ENCODE measurements around the gene SLC22A4. TPM values are rescaled to one million over a fixed set of nuclear protein-coding genes. Genes with fewer than 3 reads are reported as not detected.

SLC22A4 gene
- total and polyA plus RNA-seq, 2 of the 8 experiments (the other 6 are each of a cell fraction or from before 2014, with no cell fraction given) = 0.45 to 0.60 TPM

DNA sequence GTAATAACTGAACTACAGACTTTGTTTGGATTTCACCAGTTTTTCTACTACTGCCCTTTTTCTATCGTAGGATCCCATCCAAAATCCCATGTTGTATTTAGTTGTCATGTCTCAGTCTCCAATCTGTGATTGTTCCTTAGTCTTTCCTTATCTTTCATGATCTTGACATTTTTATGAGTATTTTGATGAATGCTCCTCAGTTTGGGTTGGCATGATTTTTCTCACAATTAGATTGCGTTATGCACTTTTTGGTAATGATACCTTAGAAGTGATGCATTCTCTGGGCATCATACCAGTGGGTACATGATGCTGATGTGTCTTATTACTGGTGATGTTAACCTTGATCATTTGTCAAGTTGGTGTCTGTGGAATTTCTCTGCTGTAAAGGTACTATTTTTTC, 5.7 kb downstream of the SLC22A4 start:
- no peak overlapping the region for H3K18ac ChIP-seq (ENCODE audit: extremely low read depth, low read length)
- H4K20me1 ChIP-seq (replicated peaks in 1 of 2; ENCODE audit: control insufficient read depth in 1 of 2, insufficient read depth in 2 of 2, low read length in 2 of 2) = peaks cover under 1 to 1% of the 10 kb centered on the region in 2 experiments
- H3K36me3 ChIP-seq (ENCODE audit: control insufficient read depth in 2 of 4, insufficient read depth in 4 of 4, low read length in 3 of 4) = no peaks in the 10 kb centered on the region
- no peak overlapping the region for H2BK15ac ChIP-seq (ENCODE audit: low read length)
- no peak overlapping the region for H2AK5ac ChIP-seq (ENCODE audit: low read depth, low read length)
- H3K4me2 ChIP-seq (ENCODE audit: insufficient read depth in 1 of 2, low read depth in 2 of 2, low read length in 2 of 2) = no peak overlapping the region
- H4K91ac ChIP-seq (replicated peaks; ENCODE audit: insufficient read length, low read length) = no peak overlapping the region
- H3K23ac ChIP-seq (ENCODE audit: insufficient read length) = no peak overlapping the region
- H2BK120ac ChIP-seq (replicated peaks; ENCODE audit: low read depth, low read length) = no peak overlapping the region
- no peak overlapping the region for H3K27ac ChIP-seq (ENCODE audit: low read depth, low read length)
- H3K79me2 ChIP-seq (ENCODE audit: control insufficient read depth in 1 of 2, insufficient read depth in 2 of 2, low read length in 2 of 2) = no peaks in the 10 kb centered on the region
- no peak overlapping the region for H2AFZ ChIP-seq (ENCODE audit: low read length)
- H3K79me1 ChIP-seq (ENCODE audit: low read depth, low read length) = no peaks in the 10 kb centered on the region
- no peak overlapping the region for H3K4ac ChIP-seq (replicated peaks; ENCODE audit: insufficient read length, low read depth, low read length)
- peaks cover 0 to 7% (median 4%) of the 10 kb centered on the region in 4 experiments; a peak in 5 of 7 replicates for H3K4me1 ChIP-seq (replicated peaks in 1 of 4; ENCODE audit: control insufficient read depth in 3 of 4, insufficient read depth in 4 of 4, low read length in 3 of 4)
- no peak overlapping the region for H3K14ac ChIP-seq (ENCODE audit: insufficient read length)
- H3K9ac ChIP-seq (replicated peaks in 1 of 4; ENCODE audit: extremely low read depth in 1 of 4, low read depth in 3 of 4, low read length in 3 of 4) = no peak overlapping the region
- H4K8ac ChIP-seq (ENCODE audit: extremely low read depth, insufficient read depth, low read length) = no peak overlapping the region
- no peak overlapping the region for H2BK20ac ChIP-seq (ENCODE audit: low read length)
- DNase-seq (ENCODE audit: low read depth in 1 of 2, low spot score in 2 of 2) (no peak), FAIRE-seq (no peak)
- POLR2A ChIA-PET (ENCODE audit: partially characterized antibody) = no interaction called here
- H3K9me3 ChIP-seq (ENCODE audit: insufficient read depth in 2 of 2, low read depth in 1 of 2, low read length in 1 of 2) = no peaks in the 10 kb centered on the region
- H3K4me3 ChIP-seq (ENCODE audit: extremely low read depth in 1 of 4, insufficient read depth in 2 of 4, low read depth in 3 of 4, low read length in 4 of 4) = no peak overlapping the region
- peaks cover under 1 to 13% (median 10%) of the 10 kb centered on the region in 4 experiments for H3K27me3 ChIP-seq (replicated peaks in 1 of 4; ENCODE audit: control insufficient read depth in 3 of 4, extremely low read depth in 1 of 4, insufficient read depth in 3 of 4, low read length in 3 of 4)
- CTCF ChIA-PET (ENCODE audit: partially characterized antibody) = interaction anchor here (0.7 to 1.1 kb wide), 4 partner anchors 12 to 62 kb away, joined by 3 read pairs; no protein-coding TSS in a partner anchor
- H2BK12ac ChIP-seq (ENCODE audit: low read depth, low read length) = no peak overlapping the region
- H3K56ac ChIP-seq (replicated peaks; ENCODE audit: insufficient read length, low read depth, low read length) = no peak overlapping the region
- H3K23me2 ChIP-seq (ENCODE audit: low read depth, low read length) = peaks cover 2% of the 10 kb centered on the region; the same call in 1 of the 2 replicates
- 88% methylated on average over 2 of the region's 2 CpGs; no CpG with 5 or more reads in 1 of the 2 experiments for WGBS, 2 experiments (ENCODE audit: extremely low coverage in 1 of 2, insufficient coverage in 1 of 2, insufficient read length in 1 of 2, insufficient replicate concordance in 2 of 2, low coverage in 1 of 2, low lambda C conversion rate in 2 of 2, missing lambda C conversion rate in 1 of 2)
- no peak overlapping the region for H2BK5ac ChIP-seq (ENCODE audit: low read depth, low read length)
- no peak overlapping the region for H4K5ac ChIP-seq (ENCODE audit: insufficient read length, low read depth, low read length)
- TF ChIP-seq BRCA1 (IDR thresholded peaks at IDR 0.05; ENCODE audit: low read depth, low read length) (no peak), SP1 (IDR thresholded peaks at IDR 0.05; ENCODE audit: low read depth, low read length) (no peak), TCF12 (IDR thresholded peaks at IDR 0.05; ENCODE audit: low read depth, low read length) (no peak), CTBP2 (IDR thresholded peaks at IDR 0.05; ENCODE audit: borderline replicate concordance, insufficient read depth, insufficient read length, low read length) (no peak), USF2 (IDR thresholded peaks at IDR 0.05; ENCODE audit: low read length) (no peak), ASH2L (IDR thresholded peaks at IDR 0.05; ENCODE audit: low read length) (no peak), JUND (IDR thresholded peaks at IDR 0.05; ENCODE audit: low read length) (no peak), HDAC6 (IDR thresholded peaks at IDR 0.05; ENCODE audit: low read depth, low read length) (no peak), EZH2 (IDR thresholded peaks at IDR 0.05; ENCODE audit: low read depth, low read length, severe bottlenecking) (no peak), TEAD4 (IDR thresholded peaks at IDR 0.05; ENCODE audit: low read depth, low read length) (no peak), GTF2F1 (IDR thresholded peaks at IDR 0.05; ENCODE audit: borderline replicate concordance, low read depth, low read length) (no peak), GABPA (IDR thresholded peaks at IDR 0.05; ENCODE audit: borderline replicate concordance, insufficient read depth, low read length) (no peak), KDM5A (IDR thresholded peaks at IDR 0.05; ENCODE audit: low read length) (no peak)
- TF ChIP-seq, protein P1, sequence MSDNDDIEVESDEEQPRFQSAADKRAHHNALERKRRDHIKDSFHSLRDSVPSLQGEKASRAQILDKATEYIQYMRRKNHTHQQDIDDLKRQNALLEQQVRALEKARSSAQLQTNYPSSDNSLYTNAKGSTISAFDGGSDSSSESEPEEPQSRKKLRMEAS (IDR thresholded peaks at IDR 0.05) = no peak

Measured in H1 (cell line).